ENCODE data around the gene AGAP5.

DNA sequence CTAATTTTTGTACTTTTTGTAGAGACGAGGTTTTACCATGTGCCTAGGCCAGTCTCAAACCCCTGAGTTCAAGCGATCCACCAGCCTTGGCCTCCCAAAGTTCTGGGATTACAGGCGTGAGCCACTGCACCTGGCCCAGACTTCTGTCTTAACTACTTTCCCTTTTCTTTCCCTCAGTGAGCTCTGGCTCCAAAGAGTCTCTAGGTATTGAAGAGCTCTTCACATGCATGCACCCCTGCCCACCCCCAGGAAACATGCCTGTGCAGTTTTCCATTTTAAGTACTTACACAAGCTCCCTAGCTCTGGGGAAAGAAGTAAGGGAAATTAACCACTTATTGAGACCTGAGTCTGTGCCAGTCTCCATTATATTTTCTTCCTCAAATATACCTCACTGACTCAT, 58.6 kb downstream of the AGAP5 start:
- TF ChIP-seq EP300 (IDR thresholded peaks at IDR 0.05; ENCODE audit: borderline replicate concordance in 1 of 2, low read depth in 1 of 2, low read length in 1 of 2), result no peak
- no peak for TF ChIP-seq CTCF (IDR thresholded peaks at IDR 0.05)
